ENCODE measurements around the gene TESMIN.

- no peak for TF ChIP-seq CTCF (IDR thresholded peaks at IDR 0.05 in 4 of 5, conservative IDR thresholded peaks at IDR 0.05 in 1 of 5)
- TF ChIP-seq POLR2A (IDR thresholded peaks at IDR 0.05), result no peak
Observed at GRCh38 chr11:68678031-68678441, 73.3 kb downstream of the TESMIN start.
